HUES64 (cell line): ENCODE data around the gene NEURL4.
A peak's percentile ranks its signal among the peaks of the same experiment; 100 is the strongest.

Source experiments
- H3K27ac ChIP-seq: 2 replicates; pipeline ENCODE4 v1.7.0; 2013; ENCODE audit warnings: low read depth, low read length, inconsistent platforms
- H3K27me3 ChIP-seq: 2 replicates; pipeline ENCODE4 v1.6.1; 2013; ENCODE audit warnings: mild to moderate bottlenecking, low read length; ENCODE audit not compliant: insufficient read depth
- H3K36me3 ChIP-seq: 2 replicates; pipeline ENCODE4 v1.6.1; 2013; ENCODE audit warnings: mild to moderate bottlenecking, low read length; ENCODE audit not compliant: insufficient read depth
- H3K4me1 ChIP-seq: 2 replicates; pipeline ENCODE4 v1.6.1; 2013; ENCODE audit warnings: mild to moderate bottlenecking, low read length, moderate library complexity; ENCODE audit not compliant: insufficient read depth
- H3K4me3 ChIP-seq: 2 replicates; pipeline ENCODE4 v1.5.1; 2013; ENCODE audit warnings: mild to moderate bottlenecking, low read length, moderate library complexity
- H3K9ac ChIP-seq: 2 replicates; pipeline ENCODE4 v1.6.1; 2013; ENCODE audit warnings: mild to moderate bottlenecking, low read depth, low read length
- H3K9me3 ChIP-seq: 2 replicates; pipeline ENCODE4 v1.6.1; 2013; ENCODE audit warnings: low read depth, low read length; ENCODE audit not compliant: insufficient read depth
- whole genome bisulfite sequencing: fragments of 150-250, 120-280 bp; methylation state at CpG from one replicate; pipeline ENCODE4 v1.1.7; 2013; ENCODE audit warnings: missing lambda C conversion rate; 5-methylcytosine and 5-hydroxymethylcytosine counted together

The NEURL4 gene

GRCh38 chr17:7293816-7294613, 35.1 kb downstream of the NEURL4 start:
- H3K27me3 ChIP-seq: peaks cover 47% of the 10 kb centered on the region
- 2% methylated on average over 75 of the region's 75 CpGs for WGBS
- peak overlapping the region; percentile 47 for H3K4me3 ChIP-seq
- 0 out of 2 replicates have a peak, but pooled peaks cover 10% of the 10 kb centered on the region for H3K4me1 ChIP-seq
- no peaks in the 10 kb centered on the region for H3K9me3 ChIP-seq
- no peak overlapping the region; the same call in 1 of the 2 replicates for H3K9ac ChIP-seq
- H3K36me3 ChIP-seq: no peaks in the 10 kb centered on the region
- H3K27ac ChIP-seq: peak overlapping the region; percentile 77; the same call in 1 of the 2 replicates

- Histone ChIP-seq H3K27ac (no peak overlapping the region), H3K36me3 (no peaks in the 10 kb centered on the region), H3K4me3 (no peak overlapping the region), H3K4me1 (0 out of 2 replicates have a peak, but pooled peaks cover 10% of the 10 kb centered on the region), H3K27me3 (peaks cover 44% of the 10 kb centered on the region), H3K9ac (no peak overlapping the region), H3K9me3 (no peaks in the 10 kb centered on the region)
- WGBS: 92% methylated on average over 11 of the region's 11 CpGs
Observed at GRCh38 chr17:7293159-7293558, 36.0 kb downstream of the NEURL4 start.

GRCh38 chr17:7292729-7293128, 36.4 kb downstream of the NEURL4 start:
- Histone ChIP-seq H3K27me3 (peaks cover 44% of the 10 kb centered on the region), H3K9ac (no peak overlapping the region), H3K4me1 (0 out of 2 replicates have a peak, but pooled peaks cover 10% of the 10 kb centered on the region), H3K4me3 (no peak overlapping the region), H3K27ac (no peak overlapping the region), H3K36me3 (no peaks in the 10 kb centered on the region), H3K9me3 (no peaks in the 10 kb centered on the region)
- WGBS: 68% methylated on average over 4 of the region's 6 CpGs

DNA sequence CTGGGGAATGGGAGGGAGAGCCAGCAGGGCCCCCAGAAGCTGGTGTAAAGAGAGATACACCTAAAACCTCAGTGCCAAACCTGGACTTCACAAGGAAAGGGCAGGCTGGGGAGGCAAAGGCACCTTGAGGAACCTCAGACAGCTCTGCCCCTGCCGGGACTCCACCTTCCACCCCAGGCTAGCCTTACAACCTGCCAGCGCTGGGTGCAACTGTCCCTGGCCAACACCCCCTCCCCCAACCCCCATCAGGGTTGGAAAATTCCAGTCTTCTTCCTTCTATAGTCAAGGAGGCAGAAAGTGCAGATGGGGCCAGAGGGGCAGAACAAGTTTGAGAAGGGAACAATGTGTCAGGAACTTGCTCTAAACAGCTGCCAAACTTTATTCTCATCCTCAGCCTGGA, 36.9 kb downstream of the NEURL4 start:
- Histone ChIP-seq H3K27ac (no peak overlapping the region), H3K4me1 (0 out of 2 replicates have a peak, but pooled peaks cover 10% of the 10 kb centered on the region), H3K9me3 (no peaks in the 10 kb centered on the region), H3K4me3 (no peak overlapping the region), H3K27me3 (peaks cover 43% of the 10 kb centered on the region), H3K9ac (no peak overlapping the region), H3K36me3 (no peaks in the 10 kb centered on the region)
- 90% methylated on average over 2 of the region's 2 CpGs for WGBS

- Histone ChIP-seq H3K27me3 (peaks cover 30% of the 10 kb centered on the region), H3K4me3 (no peak overlapping the region), H3K36me3 (no peaks in the 10 kb centered on the region; the same call in 1 of the 2 replicates), H3K9ac (no peak overlapping the region), H3K27ac (no peak overlapping the region), H3K4me1 (0 out of 2 replicates have a peak, but pooled peaks cover 10% of the 10 kb centered on the region), H3K9me3 (no peaks in the 10 kb centered on the region)
- WGBS: 88% methylated on average over 11 of the region's 11 CpGs
Observed at GRCh38 chr17:7290685-7291084, 38.5 kb downstream of the NEURL4 start.

GRCh38 chr17:7290166-7290565, 39.0 kb downstream of the NEURL4 start:
- no peaks in the 10 kb centered on the region; the same call in 1 of the 2 replicates for H3K36me3 ChIP-seq
- no peaks in the 10 kb centered on the region for H3K9me3 ChIP-seq
- H3K4me1 ChIP-seq: 0 out of 2 replicates have a peak, but pooled peaks cover 10% of the 10 kb centered on the region
- H3K9ac ChIP-seq: no peak overlapping the region
- WGBS: 94% methylated on average over 18 of the region's 19 CpGs
- no peak overlapping the region for H3K27ac ChIP-seq
- H3K4me3 ChIP-seq: no peak overlapping the region
- H3K27me3 ChIP-seq: peaks cover 25% of the 10 kb centered on the region

DNA sequence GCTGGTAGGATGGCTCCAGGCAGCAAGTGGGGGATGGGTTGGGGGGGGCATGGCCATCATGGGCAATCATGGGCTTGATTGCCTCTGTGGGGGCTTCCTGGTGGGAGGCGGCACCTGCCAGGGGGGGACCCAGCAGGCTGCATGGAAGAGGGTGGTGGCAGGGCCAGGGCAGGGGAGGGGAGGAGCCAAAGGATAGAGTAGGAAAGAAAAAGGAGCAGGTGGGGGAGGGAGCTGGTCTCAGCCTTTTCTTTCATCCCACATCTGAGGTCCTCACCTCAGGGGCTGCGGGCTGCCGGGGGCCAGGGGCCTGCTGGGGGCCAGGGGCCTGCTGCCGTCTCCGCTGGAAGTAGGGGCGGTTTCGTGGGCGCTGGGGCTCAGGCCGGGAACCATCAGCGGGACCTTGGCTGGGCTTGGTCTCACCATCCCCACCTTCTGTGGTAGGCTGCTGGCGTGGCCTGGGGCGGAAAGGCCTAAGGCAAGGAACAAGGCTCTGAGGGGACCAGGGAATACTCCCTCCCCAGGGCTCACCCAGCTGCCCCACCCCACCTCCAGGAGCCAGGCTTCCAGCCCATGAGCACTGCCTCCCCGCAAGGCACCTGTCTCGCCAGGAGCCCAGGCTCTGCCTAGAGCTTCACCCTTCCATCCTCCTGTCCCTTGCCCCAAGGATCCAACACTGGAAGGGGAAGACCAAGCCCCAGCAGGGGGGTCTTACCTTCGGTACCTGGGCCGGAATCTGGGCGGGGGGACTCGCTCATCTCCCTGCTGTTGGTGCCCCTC, 39.7 kb downstream of the NEURL4 start:
- Histone ChIP-seq H3K9ac (no peak overlapping the region), H3K27ac (no peak overlapping the region), H3K4me3 (no peak overlapping the region), H3K36me3 (peaks cover 2% of the 10 kb centered on the region; the same call in 1 of the 2 replicates), H3K4me1 (0 out of 2 replicates have a peak, but pooled peaks cover 10% of the 10 kb centered on the region), H3K9me3 (no peaks in the 10 kb centered on the region), H3K27me3 (peaks cover 20% of the 10 kb centered on the region)
- WGBS: 77% methylated on average over 18 of the region's 18 CpGs

DNA sequence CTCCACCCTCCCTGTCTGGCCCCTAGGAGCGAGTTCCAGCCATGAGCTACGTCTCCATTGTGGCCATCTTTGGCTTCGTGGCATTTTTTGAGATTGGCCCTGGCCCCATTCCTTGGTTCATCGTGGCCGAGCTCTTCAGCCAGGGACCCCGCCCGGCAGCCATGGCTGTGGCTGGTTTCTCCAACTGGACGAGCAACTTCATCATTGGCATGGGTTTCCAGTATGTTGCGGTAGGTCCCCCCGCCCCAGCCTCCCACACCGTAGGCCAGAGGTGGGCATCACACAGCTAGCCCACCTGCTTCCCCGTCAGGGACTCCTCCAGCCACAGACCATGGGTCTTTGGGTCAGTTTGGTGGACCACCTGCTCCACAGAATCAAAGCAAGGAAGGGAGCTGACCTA, 43.5 kb downstream of the NEURL4 start:
- H3K9ac ChIP-seq: no peak overlapping the region
- WGBS: 94% methylated on average over 12 of the region's 12 CpGs
- peaks cover 13% of the 10 kb centered on the region for H3K27me3 ChIP-seq
- H3K4me3 ChIP-seq: no peak overlapping the region
- H3K36me3 ChIP-seq: peaks cover 3% of the 10 kb centered on the region; the same call in 1 of the 2 replicates
- no peaks in the 10 kb centered on the region for H3K4me1 ChIP-seq
- no peak overlapping the region for H3K27ac ChIP-seq
- no peaks in the 10 kb centered on the region for H3K9me3 ChIP-seq

GRCh38 chr17:7284911-7285310, 44.2 kb downstream of the NEURL4 start:
- Histone ChIP-seq H3K27ac (no peak overlapping the region), H3K4me3 (no peak overlapping the region), H3K27me3 (peaks cover 13% of the 10 kb centered on the region), H3K9me3 (no peaks in the 10 kb centered on the region), H3K4me1 (peaks cover 4% of the 10 kb centered on the region; the same call in 1 of the 2 replicates), H3K9ac (no peak overlapping the region), H3K36me3 (peaks cover 3% of the 10 kb centered on the region; the same call in 1 of the 2 replicates)
- WGBS: 94% methylated on average over 16 of the region's 16 CpGs

DNA sequence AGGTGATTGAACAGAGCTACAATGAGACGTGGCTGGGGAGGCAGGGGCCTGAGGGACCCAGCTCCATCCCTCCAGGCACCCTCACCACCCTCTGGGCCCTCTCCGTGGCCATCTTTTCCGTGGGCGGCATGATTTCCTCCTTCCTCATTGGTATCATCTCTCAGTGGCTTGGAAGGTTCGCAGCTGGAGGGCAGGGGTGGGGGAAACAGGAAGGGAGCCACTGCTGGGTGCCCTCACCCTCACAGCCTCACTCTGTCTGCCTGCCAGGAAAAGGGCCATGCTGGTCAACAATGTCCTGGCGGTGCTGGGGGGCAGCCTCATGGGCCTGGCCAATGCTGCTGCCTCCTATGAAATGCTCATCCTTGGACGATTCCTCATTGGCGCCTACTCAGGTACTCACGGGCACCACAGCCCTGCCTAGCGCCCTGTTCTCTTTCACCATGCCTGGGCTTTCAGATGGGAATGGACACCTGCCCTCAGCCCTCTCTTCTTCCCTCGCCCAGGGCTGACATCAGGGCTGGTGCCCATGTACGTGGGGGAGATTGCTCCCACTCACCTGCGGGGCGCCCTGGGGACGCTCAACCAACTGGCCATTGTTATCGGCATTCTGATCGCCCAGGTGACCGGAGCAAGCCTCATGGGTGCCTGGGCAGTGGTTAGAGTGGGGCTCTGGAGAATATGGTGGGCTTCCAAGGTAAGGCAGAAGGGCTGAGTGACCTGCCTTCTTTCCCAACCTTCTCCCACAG, 45.5 kb downstream of the NEURL4 start:
- Histone ChIP-seq H3K27me3 (peaks cover 13% of the 10 kb centered on the region), H3K4me3 (no peak overlapping the region), H3K27ac (no peak overlapping the region), H3K4me1 (peaks cover 6% of the 10 kb centered on the region; the same call in 1 of the 2 replicates), H3K36me3 (peaks cover 3% of the 10 kb centered on the region; the same call in 1 of the 2 replicates), H3K9ac (no peak overlapping the region), H3K9me3 (no peaks in the 10 kb centered on the region)
- 88% methylated on average over 18 of the region's 18 CpGs for WGBS
